Epithelial cell of proximal tubule (primary cell): ENCODE measurements around the gene PEAK3. TPM values are rescaled to one million over a fixed set of nuclear protein-coding genes. Genes with fewer than 3 reads are reported as not detected.

Experiments used
- DNase-seq: peaks from one replicate; pipeline ENCODE4 v3.0.0-alpha.2; 2011; ENCODE audit warnings: low read depth
- H3K4me3 ChIP-seq: 2 replicates; pipeline ENCODE4 v1.5.1; 2011; ENCODE audit warnings: low read depth, mild to moderate bottlenecking, low read length
- CTCF ChIP-seq: conservative IDR thresholded peaks from 2 replicates; pipeline ENCODE4 v1.5.1; 2012; ENCODE audit warnings: low read depth, mild to moderate bottlenecking, low read length
- total RNA-seq: library from RNA; depleted of rRNA; stranded (reverse); fragments of >200 nt; gene quantifications from 2 replicates; pipeline ENCODE4 v1.2.3, GENCODE V29; 2015

The PEAK3 gene
- total RNA-seq, 1 donor from 2014 or later: not detected

GRCh38 chr19:2252055-2252796, 29.7 kb downstream of the PEAK3 start:
- no peak overlapping the region for H3K4me3 ChIP-seq
- TF ChIP-seq CTCF: no peak
- no peak for DNase-seq

DNA sequence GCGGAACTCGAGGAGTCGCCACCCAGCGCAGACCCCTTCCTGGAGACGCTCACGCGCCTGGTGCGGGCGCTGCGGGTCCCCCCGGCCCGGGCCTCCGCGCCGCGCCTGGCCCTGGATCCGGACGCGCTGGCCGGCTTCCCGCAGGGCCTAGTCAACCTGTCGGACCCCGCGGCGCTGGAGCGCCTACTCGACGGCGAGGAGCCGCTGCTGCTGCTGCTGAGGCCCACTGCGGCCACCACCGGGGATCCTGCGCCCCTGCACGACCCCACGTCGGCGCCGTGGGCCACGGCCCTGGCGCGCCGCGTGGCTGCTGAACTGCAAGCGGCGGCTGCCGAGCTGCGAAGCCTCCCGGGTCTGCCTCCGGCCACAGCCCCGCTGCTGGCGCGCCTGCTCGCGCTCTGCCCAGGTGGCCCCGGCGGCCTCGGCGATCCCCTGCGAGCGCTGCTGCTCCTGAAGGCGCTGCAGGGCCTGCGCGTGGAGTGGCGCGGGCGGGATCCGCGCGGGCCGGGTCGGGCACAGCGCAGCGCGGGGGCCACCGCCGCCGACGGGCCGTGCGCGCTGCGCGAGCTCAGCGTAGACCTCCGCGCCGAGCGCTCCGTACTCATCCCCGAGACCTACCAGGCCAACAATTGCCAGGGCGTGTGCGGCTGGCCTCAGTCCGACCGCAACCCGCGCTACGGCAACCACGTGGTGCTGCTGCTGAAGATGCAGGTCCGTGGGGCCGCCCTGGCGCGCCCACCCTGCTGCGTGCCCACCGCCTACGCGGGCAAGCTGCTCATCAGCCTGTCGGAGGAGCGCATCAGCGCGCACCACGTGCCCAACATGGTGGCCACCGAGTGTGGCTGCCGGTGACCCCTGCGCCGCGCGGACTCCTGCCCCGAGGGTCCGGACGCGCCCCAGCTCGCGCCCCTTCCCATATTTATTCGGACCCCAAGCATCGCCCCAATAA, 30.6 kb downstream of the PEAK3 start:
- no peak for DNase-seq
- no peak for TF ChIP-seq CTCF
- no peak overlapping the region for H3K4me3 ChIP-seq

DNA sequence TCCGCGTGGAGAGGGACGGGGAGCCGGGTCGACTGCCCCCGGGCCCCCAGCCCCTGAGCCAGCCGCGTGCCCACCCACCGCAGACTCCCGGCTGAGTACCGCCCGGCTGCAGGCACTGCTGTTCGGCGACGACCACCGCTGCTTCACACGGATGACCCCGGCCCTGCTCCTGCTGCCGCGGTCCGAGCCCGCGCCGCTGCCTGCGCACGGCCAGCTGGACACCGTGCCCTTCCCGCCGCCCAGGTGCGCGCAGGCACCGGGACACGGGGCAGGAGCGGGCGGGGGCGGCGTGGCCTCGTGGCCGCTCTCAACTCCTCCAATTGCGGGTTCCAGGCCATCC, 31.2 kb downstream of the PEAK3 start:
- no peak for TF ChIP-seq CTCF
- no peak overlapping the region for H3K4me3 ChIP-seq
- DNase-seq: no peak

- TF ChIP-seq CTCF: no peak
These were observed 31.9 kb downstream of the PEAK3 start for GRCh38 chr19:2249880-2250765.

GRCh38 chr19:2249010-2249866, 32.7 kb downstream of the PEAK3 start, which contains the start of gene AMH:
Gene AMH (plus strand): TSS chr19:2249323. CDS start chr19:2249333, 10 bp downstream.
- DNase-seq: no peak
- H3K4me3 ChIP-seq: no peak within 1 kb of the TSS
- no peak for TF ChIP-seq CTCF

More at GRCh38 chr19:2249880-2250765, 31.9 kb downstream of the PEAK3 start:
- no peak for DNase-seq
- no peak overlapping the region for H3K4me3 ChIP-seq
